CD14-positive monocyte (primary cell): ENCODE measurements around the gene KIF13A. TPM values are rescaled to one million over a fixed set of nuclear protein-coding genes. Genes with fewer than 3 reads are reported as not detected.

ENCODE experiments used
- DNase-seq, 3 donors: peaks; one replicate each; pipeline ENCODE4 v3.0.0-alpha.2; 2011 to 2022
- H2AFZ ChIP-seq: 2 replicates; pipeline ENCODE4 v1.6.0; 2012; ENCODE audit warnings: mild to moderate bottlenecking, low read depth, low read length, inconsistent platforms; ENCODE audit not compliant: insufficient read depth, poor library complexity, severe bottlenecking
- H3K27ac ChIP-seq, 2 donors: 1 replicate in 1 of 2; 2 replicates in 1 of 2; pipeline ENCODE4 v1.5.1; 2012 to 2013; ENCODE audit warnings: low read length in 2 of 2, control low read depth in 1 of 2, inconsistent platforms in 1 of 2, low read depth in 1 of 2, mild to moderate bottlenecking in 1 of 2
- H3K27me3 ChIP-seq, 2 donors: one replicate each; pipeline versions ENCODE4 v1.6.0 to v1.6.1; 2011 to 2013; ENCODE audit warnings: low read length in 2 of 2; ENCODE audit not compliant: control insufficient read depth in 2 of 2, insufficient read depth in 2 of 2
- H3K36me3 ChIP-seq, 2 donors: replicated peaks in 1 of 2; 1 replicate in 1 of 2; 2 replicates in 1 of 2; pipeline versions ENCODE4 v1.5.1 to v1.6.1; 2012 to 2013; ENCODE audit warnings: low read length in 2 of 2, control low read depth in 1 of 2, inconsistent platforms in 1 of 2, mild to moderate bottlenecking in 1 of 2; ENCODE audit not compliant: insufficient read depth in 2 of 2, control insufficient read depth in 1 of 2
- H3K4me1 ChIP-seq, 2 donors: 1 replicate in 1 of 2; 2 replicates in 1 of 2; pipeline versions ENCODE4 v1.5.1 to v1.6.1; 2012 to 2013; ENCODE audit warnings: low read length in 2 of 2, control low read depth in 1 of 2, inconsistent platforms in 1 of 2, mild to moderate bottlenecking in 1 of 2, moderate library complexity in 1 of 2; ENCODE audit not compliant: insufficient read depth in 2 of 2, control insufficient read depth in 1 of 2
- H3K4me2 ChIP-seq: replicated peaks from 2 replicates; pipeline ENCODE3; 2012; ENCODE audit warnings: low read length, moderate library complexity, mild to moderate bottlenecking; ENCODE audit not compliant: poor library complexity, severe bottlenecking; ENCODE audit errors: extremely low read depth
- H3K4me3 ChIP-seq, 3 experiments: fragments of 200-600 bp in 1 of 3; sonication (generic) in 1 of 3; replicated peaks in 1 of 3; 1 replicate in 2 of 3; 2 replicates in 1 of 3; pipeline ENCODE4 v1.5.1; 2011 to 2013; ENCODE audit warnings: low read length in 3 of 3, mild to moderate bottlenecking in 3 of 3, control low read depth in 2 of 3, low read depth in 2 of 3, inconsistent platforms in 1 of 3, moderate library complexity in 1 of 3
- H3K79me2 ChIP-seq: 2 replicates; pipeline ENCODE4 v1.6.0; 2012; ENCODE audit warnings: mild to moderate bottlenecking, control low read depth, inconsistent platforms, low read length, moderate library complexity; ENCODE audit not compliant: insufficient read depth
- H3K9ac ChIP-seq: 2 replicates; pipeline ENCODE4 v1.6.0; 2017; ENCODE audit warnings: low read length, mild to moderate bottlenecking; ENCODE audit not compliant: insufficient read depth, poor library complexity, severe bottlenecking
- H3K9me3 ChIP-seq, 2 donors: replicated peaks in 1 of 2; 1 replicate in 1 of 2; 2 replicates in 1 of 2; pipeline versions ENCODE4 v1.5.1 to v1.6.1; 2012 to 2013; ENCODE audit warnings: low read length in 2 of 2, control low read depth in 1 of 2; ENCODE audit not compliant: control insufficient read depth in 1 of 2, insufficient read depth in 1 of 2
- H4K20me1 ChIP-seq: 2 replicates; pipeline ENCODE4 v1.6.0; 2012; ENCODE audit warnings: mild to moderate bottlenecking, low read length, control low read depth, moderate library complexity; ENCODE audit not compliant: insufficient read depth
- H3K27ac Mint-ChIP-seq, 7 donors: one replicate each; pipeline ENCODE4 v1.8.0; 2020; ENCODE audit warnings: mild to moderate bottlenecking in 7 of 7, mixed read lengths in 7 of 7, moderate library complexity in 6 of 7, inconsistent platforms in 2 of 7
- H3K27me3 Mint-ChIP-seq, 3 donors: one replicate each; pipeline ENCODE4 v1.8.0; 2021 to 2022; ENCODE audit warnings: low read depth in 3 of 3, mild to moderate bottlenecking in 3 of 3, mixed read lengths in 3 of 3, moderate library complexity in 3 of 3, inconsistent platforms in 1 of 3
- H3K36me3 Mint-ChIP-seq, 2 donors: one replicate each; pipeline ENCODE4 v1.8.0; 2020; ENCODE audit warnings: mixed read lengths in 2 of 2, inconsistent platforms in 1 of 2, mild to moderate bottlenecking in 1 of 2
- H3K4me1 Mint-ChIP-seq: one replicate; pipeline ENCODE4 v1.8.0; 2020; ENCODE audit warnings: mild to moderate bottlenecking, mixed read lengths
- H3K4me3 Mint-ChIP-seq, 2 donors: one replicate each; pipeline ENCODE4 v1.8.0; 2020; ENCODE audit warnings: mild to moderate bottlenecking in 2 of 2, mixed read lengths in 2 of 2, moderate library complexity in 1 of 2
- H3K9me3 Mint-ChIP-seq, 7 donors: one replicate each; pipeline ENCODE4 v1.8.0; 2020 to 2022; ENCODE audit warnings: mixed read lengths in 7 of 7, mild to moderate bottlenecking in 6 of 7, moderate library complexity in 6 of 7, inconsistent platforms in 2 of 7
- CTCF ChIP-seq: fragments of 200-600 bp; IDR thresholded peaks from one replicate; pipeline ENCODE4 v1.8.0; 2022; ENCODE audit warnings: antibody characterized with exemption, mild to moderate bottlenecking
- WGBS: methylation state at CpG from one replicate; pipeline ENCODE4 v1.1.5; 2013; ENCODE audit warnings: missing lambda C conversion rate; ENCODE audit not compliant: insufficient coverage; 5-methylcytosine and 5-hydroxymethylcytosine counted together
- intact Hi-C, 2 donors: fragments of 100-400 bp; cut with micrococcal nuclease; formaldehyde crosslinking; loops; one replicate each; pipeline versions ENCODE4 v1.15.0 to v1.15.1; 2023
- polyA plus RNA-seq, 3 donors: library from polyadenylated mRNA; depleted of rRNA in 1 of 3; unstranded in 2 of 3; stranded (reverse) in 1 of 3; fragments of 300-500 nt in 2 of 3; fragments of >200 nt in 1 of 3; fragmentation: Illumina TruSeq in 2 of 3; gene quantifications; 1 replicate in 2 of 3; 2 replicates in 1 of 3; pipeline ENCODE4 v1.2.3, GENCODE V29; 2012 to 2021

The KIF13A gene
- polyA plus RNA-seq, 3 donors: 2.9 to 28.4 (median 6.0) TPM

- Histone ChIP-seq H3K4me3 (no peak overlapping the region), H3K4me2 (no peak overlapping the region), H3K79me2 (peaks cover 11% of the 10 kb centered on the region), H4K20me1 (peaks cover 28% of the 10 kb centered on the region), H3K27me3 (no peaks in the 10 kb centered on the region), H3K36me3 (peaks cover 0 to 12% of the 10 kb centered on the region in 2 donors), H3K9ac (no peak overlapping the region), H3K4me1 (peaks cover 12 to 24% of the 10 kb centered on the region in 2 donors), H2AFZ (no peak overlapping the region), H3K27ac (no peak overlapping the region), H3K9me3 (no peaks in the 10 kb centered on the region)
- intact Hi-C loops: no loop called here
- Mint-ChIP-seq H3K4me1 (peaks cover 23% of the 10 kb centered on the region), H3K9me3 (no peaks in the 10 kb centered on the region), H3K4me3 (no peak overlapping the region), H3K36me3 (peaks cover 11 to 28% of the 10 kb centered on the region in 2 donors), H3K27me3 (no peaks in the 10 kb centered on the region), H3K27ac (no peak overlapping the region)
- no peak for TF ChIP-seq CTCF
- WGBS: 100% methylated on average over 3 of the region's 6 CpGs
- no peak for DNase-seq
These were observed 110.1 kb downstream of the KIF13A start for GRCh38 chr6:17877196-17877894.

GRCh38 chr6:17874753-17875152, 112.7 kb downstream of the KIF13A start:
- Mint-ChIP-seq H3K4me3 (no peak overlapping the region), H3K36me3 (peaks cover 17 to 41% of the 10 kb centered on the region in 2 donors), H3K27ac (no peak overlapping the region), H3K9me3 (no peaks in the 10 kb centered on the region), H3K4me1 (peaks cover 11% of the 10 kb centered on the region), H3K27me3 (no peaks in the 10 kb centered on the region)
- H3K36me3 ChIP-seq: peaks cover 0 to 23% of the 10 kb centered on the region in 2 donors
- peaks cover 1 to 11% of the 10 kb centered on the region in 2 donors for H3K4me1 ChIP-seq
- no peak overlapping the region for H3K27ac ChIP-seq
- WGBS: 100% methylated on average over 2 of the region's 10 CpGs
- no peak overlapping the region for H3K9ac ChIP-seq
- H2AFZ ChIP-seq: no peak overlapping the region
- DNase-seq: no peak
- intact Hi-C loops: no loop called here
- no peak for TF ChIP-seq CTCF
- H3K4me3 ChIP-seq: no peak overlapping the region
- H3K27me3 ChIP-seq: no peaks in the 10 kb centered on the region
- no peaks in the 10 kb centered on the region for H3K9me3 ChIP-seq
- no peaks in the 10 kb centered on the region for H3K79me2 ChIP-seq
- H4K20me1 ChIP-seq: peaks cover 24% of the 10 kb centered on the region
- H3K4me2 ChIP-seq: no peak overlapping the region
